Endometrium (tissue), 2 donors: ENCODE measurements around the gene SLC12A3.
"Not testable (repeated sequence)": the region's sequence is repeated elsewhere in the genome, so short reads cannot be mapped to it uniquely, and the experiment has no call there.

Source experiments
- FAIRE-seq: peaks from 2 replicates; lab custom pipeline; 2012; peaks lifted over from hg19 to GRCh38; lab: Jason Lieb, UNC
- donor health status: control.
- donor health status: control.

SLC12A3 gene

GRCh38 chr16:56919099-56919800, 54.2 kb downstream of the SLC12A3 start:
- FAIRE-seq, result no peak

DNA sequence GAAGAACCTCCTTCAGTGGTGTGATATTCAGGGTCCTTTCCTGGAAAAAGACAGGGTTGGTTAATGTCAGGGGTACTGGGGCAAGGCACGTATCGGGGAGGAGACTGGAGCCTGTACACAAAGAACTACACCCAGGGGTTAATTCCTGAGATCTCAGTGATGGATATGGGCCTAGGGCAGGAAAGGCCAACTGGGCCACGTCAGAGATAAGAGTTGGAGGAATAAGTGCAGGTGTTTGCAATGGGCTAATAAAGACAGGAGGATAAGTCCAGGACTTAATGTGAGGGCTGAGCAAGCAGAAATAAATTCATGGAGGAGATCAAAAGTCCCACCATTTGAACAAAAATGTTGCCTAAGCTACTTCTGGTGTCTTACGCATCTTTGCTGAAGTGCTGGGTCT, 56.6 kb downstream of the SLC12A3 start:
- no peak for FAIRE-seq

- no peak for FAIRE-seq
These were observed 58.6 kb downstream of the SLC12A3 start for GRCh38 chr16:56923481-56924091.

GRCh38 chr16:56927471-56927870, 62.5 kb downstream of the SLC12A3 start:
- no peak for FAIRE-seq

DNA sequence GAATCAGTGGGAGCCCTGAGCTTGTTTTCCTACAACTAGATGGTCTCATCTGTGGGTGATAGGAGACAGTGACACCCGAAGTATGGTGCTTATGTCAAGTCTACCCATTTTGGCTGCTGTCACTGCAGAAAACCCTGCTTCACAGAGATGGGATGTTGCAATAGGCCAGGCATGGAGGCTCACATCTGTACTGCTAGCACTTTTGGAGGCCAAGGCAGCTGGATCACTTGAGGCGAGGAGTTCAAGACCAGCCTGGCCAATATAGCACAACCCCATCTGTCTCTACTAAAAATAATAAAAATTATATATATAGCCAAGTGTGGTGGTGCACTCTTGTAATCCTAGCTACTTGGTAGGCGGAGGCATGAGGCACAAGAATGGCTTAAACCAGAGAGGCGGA, 64.6 kb downstream of the SLC12A3 start:
- FAIRE-seq, result no peak

DNA sequence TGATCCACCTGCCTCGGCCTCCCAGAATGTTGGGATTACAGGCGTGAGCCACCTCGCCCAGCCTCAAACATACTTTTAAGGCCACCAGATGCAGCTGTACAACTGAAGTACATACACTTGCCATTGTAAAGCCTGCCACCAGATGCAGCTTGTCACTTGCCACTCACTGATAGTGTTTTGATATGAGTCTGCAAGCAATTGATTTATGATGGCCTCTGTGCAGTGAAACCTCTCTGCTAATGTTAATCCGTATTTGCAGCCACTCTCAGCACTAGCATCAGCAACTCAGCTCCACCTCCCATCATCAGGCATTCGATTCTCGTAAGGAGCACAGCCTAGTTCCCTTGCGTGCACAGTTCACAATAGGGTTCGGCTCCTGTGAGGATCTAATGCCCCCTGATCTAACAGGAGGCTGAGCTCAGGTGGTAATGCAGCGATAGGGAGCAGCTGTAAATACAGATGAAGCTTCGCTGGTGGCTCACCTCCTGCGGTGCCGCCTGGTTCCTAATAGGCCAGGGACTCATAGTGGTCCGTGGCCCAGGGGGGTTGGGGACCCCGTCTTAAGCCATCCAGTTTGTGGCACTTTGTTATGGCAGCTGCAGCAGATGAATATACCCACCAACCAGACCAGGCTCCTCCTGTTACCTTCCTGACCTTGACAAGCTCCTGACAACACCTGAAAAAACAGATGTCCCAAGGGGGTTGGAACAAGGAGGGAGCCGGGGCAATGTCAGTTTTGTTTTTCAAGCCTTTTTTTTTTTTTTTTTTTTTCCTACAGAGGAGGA, 65.7 kb downstream of the SLC12A3 start:
- no peak for FAIRE-seq

DNA sequence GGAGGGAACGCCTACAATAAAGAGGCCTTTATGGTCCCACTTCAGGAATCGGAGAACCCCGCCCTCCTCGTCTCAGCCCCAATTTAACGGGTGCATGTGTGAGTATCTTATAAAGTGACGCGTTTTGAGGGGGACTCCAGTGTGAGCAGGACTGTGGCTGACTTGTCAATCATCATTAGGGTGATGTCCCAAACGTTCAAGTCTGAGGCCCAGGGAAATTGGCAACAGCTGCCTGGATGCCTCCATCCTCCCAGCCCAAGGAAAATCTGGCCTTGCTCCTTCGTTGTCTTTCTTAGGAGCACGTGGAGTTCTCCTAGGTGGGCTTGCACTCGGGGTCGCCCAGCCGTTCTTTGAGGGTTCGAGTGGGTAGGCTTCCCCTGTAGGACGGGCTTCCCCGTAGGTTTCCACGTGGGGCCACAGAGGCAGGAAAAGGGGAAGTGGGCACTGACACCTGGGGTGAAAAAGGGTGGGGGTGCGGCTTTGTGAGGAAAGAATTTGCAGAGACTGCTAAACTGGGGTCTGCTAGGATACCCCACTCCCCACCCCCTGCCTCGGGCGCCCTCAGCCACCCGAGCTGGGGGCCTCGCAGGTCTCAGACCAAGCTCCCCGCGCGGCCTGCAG, 66.4 kb downstream of the SLC12A3 start:
- no peak for FAIRE-seq

DNA sequence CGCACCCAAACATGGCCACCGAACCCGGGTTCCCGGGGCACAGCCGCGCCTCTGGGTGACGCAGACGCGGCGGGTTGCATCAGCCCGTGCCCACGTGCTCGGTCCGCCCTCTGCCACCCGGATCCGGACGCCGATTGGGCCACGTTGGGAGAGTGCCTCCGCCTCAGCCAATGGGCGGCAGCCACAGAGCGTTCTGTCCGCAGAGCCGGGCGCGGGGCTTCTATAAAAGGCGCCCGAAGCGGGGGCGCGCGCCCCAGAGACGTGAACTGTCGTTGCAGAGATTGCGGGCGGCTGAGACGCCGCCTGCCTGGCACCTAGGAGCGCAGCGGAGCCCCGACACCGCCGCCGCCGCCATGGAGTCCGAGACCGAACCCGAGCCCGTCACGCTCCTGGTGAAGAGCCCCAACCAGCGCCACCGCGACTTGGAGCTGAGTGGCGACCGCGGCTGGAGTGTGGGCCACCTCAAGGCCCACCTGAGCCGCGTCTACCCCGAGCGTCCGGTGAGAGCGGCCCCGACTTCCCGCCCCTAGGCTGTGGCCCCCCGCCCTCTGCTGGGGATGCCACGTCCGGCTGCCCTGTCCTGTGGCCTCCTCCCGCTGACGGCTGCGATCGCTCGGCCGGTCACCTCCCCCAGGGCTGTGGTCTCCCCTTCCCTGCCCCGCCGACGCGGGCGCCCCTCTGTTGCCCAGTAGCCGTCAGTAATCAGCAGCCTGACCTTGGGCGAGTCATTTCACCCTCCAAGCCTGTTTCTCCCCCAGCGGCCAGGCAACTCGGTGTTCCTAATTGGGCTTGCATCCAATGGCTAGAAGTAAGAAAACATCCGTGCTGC, 67.1 kb downstream of the SLC12A3 start, which contains the start of gene HERPUD1:
HERPUD1 (plus strand) TSS at position 251 of the 829 bp plus-strand sequence; CDS start at position 354, 103 bp downstream.
- FAIRE-seq, result peak; percentile 95

GRCh38 chr16:56932721-56933619, 68.0 kb downstream of the SLC12A3 start:
- no peak for FAIRE-seq

- FAIRE-seq, result no peak
These were observed 69.0 kb downstream of the SLC12A3 start for GRCh38 chr16:56933828-56934598.

GRCh38 chr16:56934599-56935145, 69.7 kb downstream of the SLC12A3 start:
- FAIRE-seq, result not testable (repeated sequence)

GRCh38 chr16:56935201-56935600, 70.2 kb downstream of the SLC12A3 start:
- no peak for FAIRE-seq

- no peak for FAIRE-seq
These were observed 71.5 kb downstream of the SLC12A3 start for GRCh38 chr16:56936491-56936890.

GRCh38 chr16:56936950-56937349, 71.9 kb downstream of the SLC12A3 start:
- FAIRE-seq, result no peak

DNA sequence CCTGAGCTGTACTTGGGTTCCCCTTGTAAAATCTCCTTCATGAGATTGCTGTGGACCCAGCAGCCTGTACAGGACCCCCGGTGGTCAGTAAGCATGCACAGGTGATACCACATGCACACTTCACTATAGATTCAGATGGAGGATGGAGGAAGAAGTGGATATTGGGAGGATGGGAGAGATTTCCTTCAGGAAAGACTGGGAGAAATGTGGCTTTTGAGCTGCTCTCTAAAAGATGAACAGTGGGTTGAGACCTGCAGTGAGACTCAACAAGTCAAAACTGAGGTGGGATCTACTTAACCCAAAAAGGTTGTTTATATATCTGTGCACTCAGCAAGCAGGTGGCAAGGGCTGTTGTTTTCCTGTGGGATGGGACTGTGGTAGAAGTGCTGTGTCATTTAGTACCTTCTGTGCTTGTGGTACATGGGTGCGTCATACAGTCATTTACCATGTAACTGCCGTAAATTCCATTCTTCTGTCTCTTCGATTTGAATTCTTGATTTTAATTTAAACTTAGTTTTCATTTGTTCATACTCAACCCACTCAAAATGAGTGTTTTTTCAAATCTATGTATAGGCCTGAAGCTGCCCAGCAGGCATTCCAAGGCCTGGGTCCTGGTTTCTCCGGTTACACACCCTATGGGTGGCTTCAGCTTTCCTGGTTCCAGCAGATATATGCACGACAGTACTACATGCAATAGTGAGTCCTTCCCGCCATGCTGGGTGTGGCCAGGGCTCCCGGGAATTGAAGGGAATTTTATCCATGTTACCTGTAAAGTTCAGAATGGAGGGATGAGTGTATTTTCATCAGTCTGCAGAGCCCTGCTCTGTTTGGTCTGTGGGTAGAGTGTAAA, 73.9 kb downstream of the SLC12A3 start:
- no peak for FAIRE-seq

DNA sequence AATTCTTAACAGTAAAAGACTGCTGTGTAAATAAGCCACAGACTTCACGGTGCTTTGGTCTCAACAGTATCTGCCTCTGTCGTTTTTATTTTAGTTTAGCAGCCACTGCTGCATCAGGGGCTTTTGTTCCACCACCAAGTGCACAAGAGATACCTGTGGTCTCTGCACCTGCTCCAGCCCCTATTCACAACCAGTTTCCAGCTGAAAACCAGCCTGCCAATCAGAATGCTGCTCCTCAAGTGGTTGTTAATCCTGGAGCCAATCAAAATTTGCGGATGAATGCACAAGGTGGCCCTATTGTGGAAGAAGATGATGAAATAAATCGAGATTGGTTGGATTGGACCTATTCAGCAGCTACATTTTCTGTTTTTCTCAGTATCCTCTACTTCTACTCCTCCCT, 74.8 kb downstream of the SLC12A3 start:
- FAIRE-seq, result no peak

GRCh38 chr16:56941092-56941491, 76.1 kb downstream of the SLC12A3 start:
- FAIRE-seq, result no peak

- no peak for FAIRE-seq
These were observed 76.9 kb downstream of the SLC12A3 start for GRCh38 chr16:56941856-56942331.
